K562 (cell line): ENCODE data around the gene KCNQ2. TPM values are rescaled to one million over a fixed set of nuclear protein-coding genes. Genes with fewer than 3 reads are reported as not detected.
A peak's percentile ranks its signal among the peaks of the same experiment; 100 is the strongest.

Experiments used
- ASH1L ChIP-seq: fragments of 450-650 bp; IDR thresholded peaks from 2 replicates; pipeline ENCODE4 v1.6.1; 2018; ENCODE audit warnings: borderline replicate concordance, mild to moderate bottlenecking, low read depth; ENCODE audit not compliant: partially characterized antibody
- BHLHE40 ChIP-seq: IDR thresholded peaks from 2 replicates; pipeline ENCODE4 v1.6.1; 2011; ENCODE audit warnings: low read length, improper control_type of control experiment
- BMI1 ChIP-seq: fragments of 150-350 bp; IDR thresholded peaks from 2 replicates; pipeline ENCODE4 v1.6.1; 2014; ENCODE audit warnings: low read length
- CHD4 ChIP-seq: fragments of 200-600 bp; sonication (generic); IDR thresholded peaks from 3 replicates; pipeline ENCODE4 v1.6.1; 2012; ENCODE audit warnings: low read depth, mild to moderate bottlenecking, mixed read lengths, low read length, inconsistent platforms; ENCODE audit not compliant: insufficient read depth, insufficient replicate concordance, poor library complexity, severe bottlenecking
- FOXJ3 ChIP-seq: sonication (generic); formaldehyde crosslinking; IDR thresholded peaks from 2 replicates; pipeline ENCODE4 v1.4.0; 2020; ENCODE audit warnings: mild to moderate bottlenecking, missing genetic modification reagents
- HEY1 ChIP-seq: fragments of 250-450 bp; sonication (Bioruptor Pico); IDR thresholded peaks from 2 replicates; pipeline ENCODE4 v1.5.0; 2020; ENCODE audit warnings: mild to moderate bottlenecking, moderate library complexity, borderline replicate concordance
- NCOA1 ChIP-seq: fragments of 450-650 bp; IDR thresholded peaks from 2 replicates; pipeline ENCODE4 v1.6.1; 2016; ENCODE audit warnings: low read depth
- NFATC3 ChIP-seq: fragments of 450-650 bp; IDR thresholded peaks from 2 replicates; pipeline ENCODE4 v1.6.1; 2017; ENCODE audit warnings: mild to moderate bottlenecking
- PKNOX1 ChIP-seq: fragments of 450-650 bp; IDR thresholded peaks from 2 replicates; pipeline ENCODE4 v1.6.1; 2016
- RFX1 ChIP-seq: fragments of 450-650 bp; IDR thresholded peaks from 2 replicates; pipeline ENCODE4 v1.6.1; 2016; ENCODE audit warnings: mild to moderate bottlenecking, moderate library complexity
- ZKSCAN3 ChIP-seq: fragments of 250-450 bp; sonication (Bioruptor Pico); IDR thresholded peaks from 2 replicates; pipeline ENCODE4 v1.4.0; 2020
- ZNF232 ChIP-seq: sonication (generic); formaldehyde crosslinking; IDR thresholded peaks from 2 replicates; pipeline ENCODE4 v1.8.0; 2022; ENCODE audit warnings: mild to moderate bottlenecking, missing genetic modification reagents
- polyA plus RNA-seq, 8 experiments: library from polyadenylated mRNA; depleted of rRNA in 4 of 8; stranded (reverse) in 5 of 8; unstranded in 3 of 8; fragments of >200 nt; fragmentation: Nextera tagmentation in 2 of 8; fragmentation: Illumina TruSeq in 1 of 8; extraction: Ambion mirVana in 2 of 8; extraction: Trizol in 1 of 8; gene quantifications; 2 replicates each; pipeline versions ENCODE4 v1.2.1 to v1.2.3, GENCODE V29; 2011 to 2014; ENCODE audit warnings: inconsistent platforms in 1 of 8, missing spikeins in 1 of 8
- total RNA-seq, 7 experiments: library from RNA; depleted of rRNA in 6 of 7; stranded (reverse); fragments of >200 nt in 6 of 7; fragmentation: Illumina TruSeq in 2 of 7; extraction: Trizol in 2 of 7; gene quantifications; 2 replicates each; pipeline versions ENCODE4 v1.2.1 to v1.2.3, GENCODE V29; 2011 to 2021; ENCODE audit warnings: low replicate concordance in 1 of 7
- TF ChIP-seq, protein P1 (sequence below), 3 experiments: IDR thresholded peaks in 2 of 3; conservative IDR thresholded peaks in 1 of 3; 2 replicates each; pipeline ENCODE4 v1.5.1; 2011 to 2012; ENCODE audit warnings: low read length in 3 of 3, mild to moderate bottlenecking in 3 of 3, control low read depth in 2 of 3, improper control_type of control experiment in 1 of 3, inconsistent platforms in 1 of 3, low read depth in 1 of 3, mixed read lengths in 1 of 3, moderate library complexity in 1 of 3; ENCODE audit not compliant: insufficient read depth in 2 of 3
- TF ChIP-seq, protein P2 (sequence below): fragments of 450-650 bp; IDR thresholded peaks from 2 replicates; pipeline ENCODE4 v1.6.1; 2018; ENCODE audit not compliant: partially characterized antibody
- TF ChIP-seq, protein P3 (sequence below): fragments of 250-450 bp; sonication (Bioruptor Pico); IDR thresholded peaks from 2 replicates; pipeline ENCODE4 v1.4.0; 2020; ENCODE audit warnings: borderline replicate concordance

The KCNQ2 gene
- total and polyA plus RNA-seq, 9 of the 15 experiments (the other 6 are each of a cell fraction or from before 2014, with no cell fraction given): 0.13 to 0.16 TPM; not detected in 7

DNA sequence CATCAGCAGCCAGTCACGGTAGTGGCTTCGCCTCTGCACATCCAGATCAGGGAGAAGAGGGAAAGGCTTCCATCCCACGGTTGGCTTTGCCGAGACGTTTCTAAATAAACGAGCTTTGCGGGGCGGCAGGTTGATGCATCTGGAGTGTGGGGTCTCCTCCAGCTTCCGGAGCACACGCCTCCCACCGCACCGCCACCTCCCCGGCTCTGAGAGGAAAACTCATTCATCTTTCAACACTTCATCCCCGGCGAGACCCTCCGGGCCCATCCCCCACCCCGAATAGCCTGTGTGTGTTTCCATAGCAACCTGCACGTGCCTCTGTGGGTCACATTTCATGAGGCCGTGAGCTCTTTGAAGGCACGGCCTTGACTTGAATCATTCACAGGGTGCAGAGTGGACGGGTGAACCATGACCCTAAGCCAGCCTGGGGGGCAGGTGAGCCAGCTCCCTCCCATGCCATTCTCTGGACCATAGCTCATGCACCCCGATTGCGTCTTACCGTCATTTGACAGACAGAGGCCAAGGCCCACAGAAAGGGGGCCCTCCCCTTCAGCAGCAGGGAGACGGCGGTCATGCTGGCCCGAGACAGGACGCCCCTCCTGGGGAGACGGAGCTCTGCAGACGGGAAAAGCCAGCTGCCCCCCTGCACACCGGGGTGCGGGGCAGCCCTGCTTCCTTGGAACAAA, 95.1 kb downstream of the KCNQ2 start (continued):
- TF ChIP-seq ASH1L (no peak), HEY1 (CRISPR knock-in tag) (no peak), PKNOX1 (peak; percentile 24; the same call in 1 of the 2 replicates), BHLHE40 (peak; percentile 79), BMI1 (no peak), RFX1 (peak; percentile 82), ZKSCAN3 (CRISPR knock-in tag) (no peak), NFATC3 (no peak), FOXJ3 (no peak), CHD4 (no peak), NCOA1 (no peak), ZNF232 (CRISPR knock-in tag) (no peak)
- TF ChIP-seq, protein P1, sequence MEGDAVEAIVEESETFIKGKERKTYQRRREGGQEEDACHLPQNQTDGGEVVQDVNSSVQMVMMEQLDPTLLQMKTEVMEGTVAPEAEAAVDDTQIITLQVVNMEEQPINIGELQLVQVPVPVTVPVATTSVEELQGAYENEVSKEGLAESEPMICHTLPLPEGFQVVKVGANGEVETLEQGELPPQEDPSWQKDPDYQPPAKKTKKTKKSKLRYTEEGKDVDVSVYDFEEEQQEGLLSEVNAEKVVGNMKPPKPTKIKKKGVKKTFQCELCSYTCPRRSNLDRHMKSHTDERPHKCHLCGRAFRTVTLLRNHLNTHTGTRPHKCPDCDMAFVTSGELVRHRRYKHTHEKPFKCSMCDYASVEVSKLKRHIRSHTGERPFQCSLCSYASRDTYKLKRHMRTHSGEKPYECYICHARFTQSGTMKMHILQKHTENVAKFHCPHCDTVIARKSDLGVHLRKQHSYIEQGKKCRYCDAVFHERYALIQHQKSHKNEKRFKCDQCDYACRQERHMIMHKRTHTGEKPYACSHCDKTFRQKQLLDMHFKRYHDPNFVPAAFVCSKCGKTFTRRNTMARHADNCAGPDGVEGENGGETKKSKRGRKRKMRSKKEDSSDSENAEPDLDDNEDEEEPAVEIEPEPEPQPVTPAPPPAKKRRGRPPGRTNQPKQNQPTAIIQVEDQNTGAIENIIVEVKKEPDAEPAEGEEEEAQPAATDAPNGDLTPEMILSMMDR (IDR thresholded peaks at IDR 0.05 in 2 of 3, conservative IDR thresholded peaks at IDR 0.05 in 1 of 3; ENCODE audit: insufficient read depth in 2 of 3, low read depth in 1 of 3, low read length in 3 of 3): 0 out of 6 replicates have a peak, but pooled peaks of 1 of the 3 experiments have one; percentile 7
- TF ChIP-seq, protein P2, sequence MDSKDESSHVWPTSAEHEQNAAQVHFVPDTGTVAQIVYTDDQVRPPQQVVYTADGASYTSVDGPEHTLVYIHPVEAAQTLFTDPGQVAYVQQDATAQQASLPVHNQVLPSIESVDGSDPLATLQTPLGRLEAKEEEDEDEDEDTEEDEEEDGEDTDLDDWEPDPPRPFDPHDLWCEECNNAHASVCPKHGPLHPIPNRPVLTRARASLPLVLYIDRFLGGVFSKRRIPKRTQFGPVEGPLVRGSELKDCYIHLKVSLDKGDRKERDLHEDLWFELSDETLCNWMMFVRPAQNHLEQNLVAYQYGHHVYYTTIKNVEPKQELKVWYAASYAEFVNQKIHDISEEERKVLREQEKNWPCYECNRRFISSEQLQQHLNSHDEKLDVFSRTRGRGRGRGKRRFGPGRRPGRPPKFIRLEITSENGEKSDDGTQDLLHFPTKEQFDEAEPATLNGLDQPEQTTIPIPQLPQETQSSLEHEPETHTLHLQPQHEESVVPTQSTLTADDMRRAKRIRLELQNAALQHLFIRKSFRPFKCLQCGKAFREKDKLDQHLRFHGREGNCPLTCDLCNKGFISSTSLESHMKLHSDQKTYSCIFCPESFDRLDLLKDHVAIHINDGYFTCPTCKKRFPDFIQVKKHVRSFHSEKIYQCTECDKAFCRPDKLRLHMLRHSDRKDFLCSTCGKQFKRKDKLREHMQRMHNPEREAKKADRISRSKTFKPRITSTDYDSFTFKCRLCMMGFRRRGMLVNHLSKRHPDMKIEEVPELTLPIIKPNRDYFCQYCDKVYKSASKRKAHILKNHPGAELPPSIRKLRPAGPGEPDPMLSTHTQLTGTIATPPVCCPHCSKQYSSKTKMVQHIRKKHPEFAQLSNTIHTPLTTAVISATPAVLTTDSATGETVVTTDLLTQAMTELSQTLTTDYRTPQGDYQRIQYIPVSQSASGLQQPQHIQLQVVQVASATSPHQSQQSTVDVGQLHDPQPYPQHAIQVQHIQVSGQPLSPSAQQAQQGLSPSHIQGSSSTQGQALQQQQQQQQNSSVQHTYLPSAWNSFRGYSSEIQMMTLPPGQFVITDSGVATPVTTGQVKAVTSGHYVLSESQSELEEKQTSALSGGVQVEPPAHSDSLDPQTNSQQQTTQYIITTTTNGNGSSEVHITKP: no peak
- TF ChIP-seq, protein P3, sequence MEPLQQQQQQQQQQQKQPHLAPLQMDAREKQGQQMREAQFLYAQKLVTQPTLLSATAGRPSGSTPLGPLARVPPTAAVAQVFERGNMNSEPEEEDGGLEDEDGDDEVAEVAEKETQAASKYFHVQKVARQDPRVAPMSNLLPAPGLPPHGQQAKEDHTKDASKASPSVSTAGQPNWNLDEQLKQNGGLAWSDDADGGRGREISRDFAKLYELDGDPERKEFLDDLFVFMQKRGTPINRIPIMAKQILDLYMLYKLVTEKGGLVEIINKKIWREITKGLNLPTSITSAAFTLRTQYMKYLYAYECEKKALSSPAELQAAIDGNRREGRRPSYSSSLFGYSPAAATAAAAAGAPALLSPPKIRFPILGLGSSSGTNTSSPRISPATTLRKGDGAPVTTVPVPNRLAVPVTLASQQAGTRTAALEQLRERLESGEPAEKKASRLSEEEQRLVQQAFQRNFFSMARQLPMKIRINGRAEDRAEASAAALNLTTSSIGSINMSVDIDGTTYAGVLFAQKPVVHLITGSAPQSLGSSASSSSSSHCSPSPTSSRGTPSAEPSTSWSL (CRISPR knock-in tag): no peak
